SK-N-SH (cell line): Measurements from ENCODE around the gene PA2G4.

Source experiments
- ELF1 ChIP-seq: IDR thresholded peaks from 2 replicates; pipeline ENCODE4 v1.4.0; 2012
- NRF1 ChIP-seq: IDR thresholded peaks from 2 replicates; pipeline ENCODE4 v1.6.1; 2012; ENCODE audit warnings: low read depth, mild to moderate bottlenecking, low read length
- POLR2AphosphoS5 ChIP-seq: IDR thresholded peaks from 2 replicates; pipeline ENCODE4 v1.6.1; 2012; ENCODE audit warnings: low read depth, low read length
- RAD21 ChIP-seq: IDR thresholded peaks from 2 replicates; pipeline ENCODE4 v1.6.1; 2012; ENCODE audit warnings: mild to moderate bottlenecking, low read length
- RCOR1 ChIP-seq: fragments of 150-350 bp; IDR thresholded peaks from 2 replicates; pipeline ENCODE4 v1.6.1; 2017; ENCODE audit warnings: antibody characterized with exemption, low read length
- TEAD4 ChIP-seq: IDR thresholded peaks from 2 replicates; pipeline ENCODE4 v1.4.0; 2012; ENCODE audit warnings: mild to moderate bottlenecking, borderline replicate concordance; ENCODE audit not compliant: insufficient read depth
- TF ChIP-seq, protein P1 (sequence below): fragments of 200-600 bp; sonication (generic); IDR thresholded peaks from 2 replicates; pipeline ENCODE4 v1.6.1; 2017; ENCODE audit warnings: antibody characterized with exemption, mild to moderate bottlenecking, moderate library complexity

DNA sequence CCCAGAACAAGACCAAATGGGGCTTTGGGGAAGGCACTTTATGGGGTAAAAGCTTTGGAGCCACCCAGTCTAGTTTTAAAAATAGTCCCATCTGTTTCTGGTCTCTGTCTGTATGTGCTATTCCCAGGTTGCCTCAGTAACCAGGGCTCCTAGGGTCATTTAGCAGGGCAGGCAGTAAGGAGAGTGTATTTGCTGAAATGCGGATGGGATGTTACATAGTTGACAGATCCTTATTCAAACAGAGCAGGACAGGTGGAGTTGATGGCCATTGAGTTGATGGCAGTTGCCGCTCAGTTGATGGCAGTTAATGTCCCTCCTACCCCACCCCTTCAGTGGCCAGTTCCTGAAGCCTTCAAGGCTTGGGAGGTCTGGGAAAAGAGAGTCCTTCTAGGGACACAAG, 18.3 kb downstream of the PA2G4 start:
- TF ChIP-seq, protein P1, sequence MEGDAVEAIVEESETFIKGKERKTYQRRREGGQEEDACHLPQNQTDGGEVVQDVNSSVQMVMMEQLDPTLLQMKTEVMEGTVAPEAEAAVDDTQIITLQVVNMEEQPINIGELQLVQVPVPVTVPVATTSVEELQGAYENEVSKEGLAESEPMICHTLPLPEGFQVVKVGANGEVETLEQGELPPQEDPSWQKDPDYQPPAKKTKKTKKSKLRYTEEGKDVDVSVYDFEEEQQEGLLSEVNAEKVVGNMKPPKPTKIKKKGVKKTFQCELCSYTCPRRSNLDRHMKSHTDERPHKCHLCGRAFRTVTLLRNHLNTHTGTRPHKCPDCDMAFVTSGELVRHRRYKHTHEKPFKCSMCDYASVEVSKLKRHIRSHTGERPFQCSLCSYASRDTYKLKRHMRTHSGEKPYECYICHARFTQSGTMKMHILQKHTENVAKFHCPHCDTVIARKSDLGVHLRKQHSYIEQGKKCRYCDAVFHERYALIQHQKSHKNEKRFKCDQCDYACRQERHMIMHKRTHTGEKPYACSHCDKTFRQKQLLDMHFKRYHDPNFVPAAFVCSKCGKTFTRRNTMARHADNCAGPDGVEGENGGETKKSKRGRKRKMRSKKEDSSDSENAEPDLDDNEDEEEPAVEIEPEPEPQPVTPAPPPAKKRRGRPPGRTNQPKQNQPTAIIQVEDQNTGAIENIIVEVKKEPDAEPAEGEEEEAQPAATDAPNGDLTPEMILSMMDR: no peak
- no peak for TF ChIP-seq TEAD4
- no peak for TF ChIP-seq ELF1
- no peak for TF ChIP-seq POLR2AphosphoS5
- TF ChIP-seq RCOR1: no peak
- no peak for TF ChIP-seq NRF1
- no peak for TF ChIP-seq RAD21
